ENCODE results near the gene TICAM2.

GRCh38 chr5:115559524-115559923, 42.8 kb downstream of the TICAM2 start:
- TF ChIP-seq PBX3 (CRISPR knock-in tag; IDR thresholded peaks at IDR 0.05) (no peak), YY1 (tag by site-specific recombination; IDR thresholded peaks at IDR 0.05) (no peak), ZBTB7A (tag by site-specific recombination; IDR thresholded peaks at IDR 0.05; ENCODE audit: low read depth) (no peak), ZNF549 (tag by site-specific recombination; IDR thresholded peaks at IDR 0.05) (no peak), ZNF302 (tag by site-specific recombination; IDR thresholded peaks at IDR 0.05; ENCODE audit: low read depth) (no peak)

All from HEK293 (cell line).